NT2/D1 (cell line): ENCODE data around the gene MICOS13.

Experiments used
- YY1 ChIP-seq: IDR thresholded peaks from 2 replicates; pipeline ENCODE4 v1.6.1; 2011; ENCODE audit not compliant: insufficient read length, insufficient read depth
- ZNF274 ChIP-seq: IDR thresholded peaks from 2 replicates; pipeline ENCODE4 v1.6.1; 2011; ENCODE audit warnings: mild to moderate bottlenecking, low read depth, low read length

- TF ChIP-seq YY1 (no peak), ZNF274 (no peak)
Observed at GRCh38 chr19:5663904-5664303, 16.4 kb downstream of the MICOS13 start.
